ENCODE measurements around the gene PIP. TPM values are rescaled to one million over a fixed set of nuclear protein-coding genes. Genes with fewer than 3 reads are reported as not detected.

Gene PIP
- total and polyA plus RNA-seq, 9 of the 15 experiments (the other 6 are each of a cell fraction or from before 2014, with no cell fraction given) = not detected

GRCh38 chr7:143129051-143129450 lies 2.8 kb upstream of the PIP start:
- POLR2A ChIA-PET = no interaction called here
- WGBS (ENCODE audit: insufficient coverage, low coverage, missing lambda C conversion rate) = 0% methylated on average over 3 of the region's 3 CpGs

More at GRCh38 chr7:143129051-143129450, 2.8 kb upstream of the PIP start:
- FAIRE-seq (no peak), DNase-seq (ENCODE audit: extremely low read depth in 1 of 4, low spot score in 3 of 4) (no peak), ATAC-seq (no peak)
- no peaks in the 10 kb centered on the region for H3K4me1 ChIP-seq (replicated peaks in 1 of 2; ENCODE audit: control insufficient read depth in 2 of 2, insufficient read depth in 2 of 2, low read length in 2 of 2)
- H3K4me3 ChIP-seq = no peak overlapping the region
- no peaks in the 10 kb centered on the region for H4K20me1 ChIP-seq (replicated peaks; ENCODE audit: control insufficient read depth, insufficient read depth, low read length)
- no peaks in the 10 kb centered on the region for H3K27me3 ChIP-seq (ENCODE audit: control insufficient read depth in 2 of 2, insufficient read depth in 2 of 2, low read length in 2 of 2)
- CTCF ChIA-PET (ENCODE audit: low intra/inter-chr PET ratio) = no interaction called here
- no peak overlapping the region for H3K4me2 ChIP-seq (ENCODE audit: insufficient read depth, low read length)
- no peak for TF ChIP-seq MAX (CRISPR knock-in tag; IDR thresholded peaks at IDR 0.05)
- no peak for TF ChIP-seq PRMT5 (CRISPR knock-in tag; IDR thresholded peaks at IDR 0.05)
- TF ChIP-seq ZBTB5 (IDR thresholded peaks at IDR 0.05) = no peak
- no peak for TF ChIP-seq CHCHD3 (CRISPR knock-in tag; IDR thresholded peaks at IDR 0.05)
- TF ChIP-seq STAT5B (CRISPR knock-in tag; IDR thresholded peaks at IDR 0.05) = no peak
- TF ChIP-seq ZBTB33 (CRISPR knock-in tag; IDR thresholded peaks at IDR 0.05) = no peak
- no peak for TF ChIP-seq PRPF4 (IDR thresholded peaks at IDR 0.05; ENCODE audit: insufficient read depth, low read depth, low read length, poor library complexity, severe bottlenecking)
- H3K36me3 ChIP-seq (ENCODE audit: control insufficient read depth, insufficient read depth, low read length) = no peaks in the 10 kb centered on the region
- H3K9ac ChIP-seq (ENCODE audit: insufficient read depth in 1 of 2, low read depth in 2 of 2, low read length in 2 of 2) = no peak overlapping the region
- no peak overlapping the region for H3K27ac ChIP-seq (ENCODE audit: extremely low read depth, low read depth, low read length)
- intact Hi-C loops (cut with micrococcal nuclease) = no loop called here
- H2AFZ ChIP-seq (ENCODE audit: low read depth, low read length) = no peak overlapping the region
- BruUV-seq (replicated peaks) = no TSS peak
- in situ Hi-C loops (cut with MboI) = no loop called here
- no peaks in the 10 kb centered on the region for H3K79me2 ChIP-seq (ENCODE audit: control insufficient read depth, insufficient read depth, low read length)
- no peaks in the 10 kb centered on the region for H3K9me3 ChIP-seq (replicated peaks; ENCODE audit: control insufficient read depth, insufficient read depth, low read depth, low read length)
- H3K9me1 ChIP-seq (ENCODE audit: control insufficient read depth, insufficient read depth, low read length) = no peaks in the 10 kb centered on the region
